Endodermal cell (in vitro differentiated cells): ENCODE data around the gene SCARF1. TPM values are rescaled to one million over a fixed set of nuclear protein-coding genes. Genes with fewer than 3 reads are reported as not detected.

ENCODE experiments used
- DNase-seq: peaks from one replicate; pipeline ENCODE4 v3.0.0-alpha.2; 2017
- H3K27ac ChIP-seq: 2 replicates; pipeline ENCODE4 v1.5.1; 2013; ENCODE audit warnings: mild to moderate bottlenecking, low read depth, low read length, moderate library complexity
- H3K27me3 ChIP-seq: 2 replicates; pipeline ENCODE4 v1.6.1; 2013; ENCODE audit warnings: mild to moderate bottlenecking, low read length, moderate library complexity; ENCODE audit not compliant: insufficient read depth, control insufficient read depth, poor library complexity, severe bottlenecking
- H3K36me3 ChIP-seq: 2 replicates; pipeline ENCODE4 v1.7.0; 2013; ENCODE audit warnings: mild to moderate bottlenecking, low read length, moderate library complexity; ENCODE audit not compliant: control insufficient read depth, insufficient read depth
- H3K4me1 ChIP-seq: one replicate; pipeline ENCODE4 v1.7.0; 2013; ENCODE audit warnings: low read length; ENCODE audit not compliant: control insufficient read depth, insufficient read depth
- H3K4me3 ChIP-seq: 2 replicates; pipeline ENCODE4 v1.5.1; 2013; ENCODE audit warnings: mild to moderate bottlenecking, low read length, moderate library complexity
- H3K9ac ChIP-seq: 2 replicates; pipeline ENCODE4 v1.6.1; 2013; ENCODE audit warnings: mild to moderate bottlenecking, low read length, moderate library complexity; ENCODE audit not compliant: poor library complexity, severe bottlenecking; ENCODE audit errors: extremely low read depth
- H3K9me3 ChIP-seq: 2 replicates; pipeline ENCODE4 v1.6.1; 2013; ENCODE audit warnings: mild to moderate bottlenecking, low read length, moderate library complexity; ENCODE audit not compliant: control insufficient read depth
- H3K27ac Mint-ChIP-seq: 2 replicates; pipeline ENCODE4 v1.8.0; 2020; ENCODE audit warnings: mixed read lengths
- H3K27me3 Mint-ChIP-seq: 2 replicates; pipeline ENCODE4 v1.8.0; 2021; ENCODE audit warnings: mild to moderate bottlenecking, mixed read lengths; ENCODE audit not compliant: insufficient read depth
- H3K36me3 Mint-ChIP-seq: 2 replicates; pipeline ENCODE4 v1.8.0; 2020; ENCODE audit warnings: low read depth, mixed read lengths
- H3K4me1 Mint-ChIP-seq: 2 replicates; pipeline ENCODE4 v1.8.0; 2020; ENCODE audit warnings: mixed read lengths
- H3K4me3 Mint-ChIP-seq: 2 replicates; pipeline ENCODE4 v1.8.0; 2020; ENCODE audit warnings: mild to moderate bottlenecking, moderate library complexity, mixed read lengths
- H3K9me3 Mint-ChIP-seq: 2 replicates; pipeline ENCODE4 v1.8.0; 2020; ENCODE audit warnings: mild to moderate bottlenecking, mixed read lengths
- WGBS, 2 experiments: methylation state at CpG; one replicate each; pipeline versions ENCODE4 v1.1.5 to v1.1.7; 2013; ENCODE audit warnings: missing lambda C conversion rate in 2 of 2, mixed read lengths in 1 of 2; ENCODE audit not compliant: insufficient coverage in 1 of 2, insufficient read length in 1 of 2; 5-methylcytosine and 5-hydroxymethylcytosine counted together
- total RNA-seq, 2 donors: library from RNA; stranded (reverse); fragmentation: NEBNext Ultra II Directional in 1 of 2; extraction: Animal tissue kit (Norgen Biotek cat#: 25700) in 1 of 2; gene quantifications; 2 replicates in 1 of 2; 3 replicates in 1 of 2; pipeline ENCODE4 v1.2.1, GENCODE V29; 2021
- TF ChIP-seq, protein P1 (sequence below): fragments of 200-600 bp; sonication (generic); conservative IDR thresholded peaks from 2 replicates; pipeline ENCODE4 v1.5.0; 2021; ENCODE audit warnings: antibody characterized with exemption, mild to moderate bottlenecking

Gene SCARF1
- total RNA-seq, 2 donors from 2014 or later: 0.75 to 0.89 TPM

DNA sequence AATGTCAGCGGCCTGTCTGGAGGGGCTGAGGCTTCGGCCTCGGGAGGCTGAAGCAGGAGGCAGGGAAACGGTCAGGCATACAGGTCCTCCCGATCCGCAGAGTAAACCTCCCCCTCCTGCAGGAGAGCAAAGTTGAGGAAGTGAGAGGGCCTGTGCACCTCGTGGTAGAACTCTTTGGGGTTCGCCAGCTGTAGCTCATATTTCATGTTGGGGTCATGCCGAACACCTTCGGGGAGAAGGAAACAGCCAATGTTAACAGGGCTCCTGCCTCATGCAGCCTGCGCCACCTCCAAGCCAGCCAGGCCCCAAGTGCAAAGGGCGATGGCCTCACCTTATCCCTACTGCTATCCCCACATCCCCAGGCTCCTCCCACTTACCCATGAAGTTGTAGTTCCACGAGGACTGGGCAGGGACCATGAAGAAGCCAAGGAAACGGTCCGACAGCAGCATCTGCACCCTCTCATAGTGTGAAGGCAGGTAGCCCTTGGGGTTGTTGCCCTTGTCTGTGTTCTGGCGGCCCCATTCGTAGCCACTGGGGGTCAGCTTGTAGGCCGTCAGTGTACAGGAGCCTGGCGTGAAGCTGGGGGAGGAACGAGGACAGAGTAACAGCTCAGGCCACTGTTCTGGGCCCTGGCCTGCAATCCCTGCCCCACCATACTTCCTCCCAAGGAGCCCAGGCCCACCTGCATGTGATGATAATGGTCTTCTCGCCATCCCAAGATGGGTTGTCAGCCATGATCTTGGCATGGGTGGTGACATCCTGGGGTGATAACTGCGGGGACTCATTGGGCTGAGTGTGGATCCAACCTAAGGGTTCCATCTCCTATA lies 5.4 kb upstream of the SCARF1 start:
- H3K9me3 ChIP-seq: no peaks in the 10 kb centered on the region
- no peak overlapping the region for H3K27ac ChIP-seq
- WGBS, 2 experiments: 94 to 95% methylated on average over 14 to 22 of the region's 22 CpGs
- no peaks in the 10 kb centered on the region for H3K27me3 ChIP-seq
- peaks cover 6% of the 10 kb centered on the region for H3K27me3 Mint-ChIP-seq
- peak; percentile 59 for DNase-seq
- H3K4me3 ChIP-seq: no peak overlapping the region
- H3K27ac Mint-ChIP-seq: no peak overlapping the region
- H3K36me3 ChIP-seq: peaks cover 51% of the 10 kb centered on the region
- H3K36me3 Mint-ChIP-seq: peaks cover 46% of the 10 kb centered on the region
- no peak overlapping the region for H3K9ac ChIP-seq
- no peaks in the 10 kb centered on the region for H3K4me1 ChIP-seq
- no peak overlapping the region for H3K4me3 Mint-ChIP-seq
- no peaks in the 10 kb centered on the region for H3K9me3 Mint-ChIP-seq
- peaks cover 5% of the 10 kb centered on the region for H3K4me1 Mint-ChIP-seq
- TF ChIP-seq, protein P1, sequence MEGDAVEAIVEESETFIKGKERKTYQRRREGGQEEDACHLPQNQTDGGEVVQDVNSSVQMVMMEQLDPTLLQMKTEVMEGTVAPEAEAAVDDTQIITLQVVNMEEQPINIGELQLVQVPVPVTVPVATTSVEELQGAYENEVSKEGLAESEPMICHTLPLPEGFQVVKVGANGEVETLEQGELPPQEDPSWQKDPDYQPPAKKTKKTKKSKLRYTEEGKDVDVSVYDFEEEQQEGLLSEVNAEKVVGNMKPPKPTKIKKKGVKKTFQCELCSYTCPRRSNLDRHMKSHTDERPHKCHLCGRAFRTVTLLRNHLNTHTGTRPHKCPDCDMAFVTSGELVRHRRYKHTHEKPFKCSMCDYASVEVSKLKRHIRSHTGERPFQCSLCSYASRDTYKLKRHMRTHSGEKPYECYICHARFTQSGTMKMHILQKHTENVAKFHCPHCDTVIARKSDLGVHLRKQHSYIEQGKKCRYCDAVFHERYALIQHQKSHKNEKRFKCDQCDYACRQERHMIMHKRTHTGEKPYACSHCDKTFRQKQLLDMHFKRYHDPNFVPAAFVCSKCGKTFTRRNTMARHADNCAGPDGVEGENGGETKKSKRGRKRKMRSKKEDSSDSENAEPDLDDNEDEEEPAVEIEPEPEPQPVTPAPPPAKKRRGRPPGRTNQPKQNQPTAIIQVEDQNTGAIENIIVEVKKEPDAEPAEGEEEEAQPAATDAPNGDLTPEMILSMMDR: no peak

DNA sequence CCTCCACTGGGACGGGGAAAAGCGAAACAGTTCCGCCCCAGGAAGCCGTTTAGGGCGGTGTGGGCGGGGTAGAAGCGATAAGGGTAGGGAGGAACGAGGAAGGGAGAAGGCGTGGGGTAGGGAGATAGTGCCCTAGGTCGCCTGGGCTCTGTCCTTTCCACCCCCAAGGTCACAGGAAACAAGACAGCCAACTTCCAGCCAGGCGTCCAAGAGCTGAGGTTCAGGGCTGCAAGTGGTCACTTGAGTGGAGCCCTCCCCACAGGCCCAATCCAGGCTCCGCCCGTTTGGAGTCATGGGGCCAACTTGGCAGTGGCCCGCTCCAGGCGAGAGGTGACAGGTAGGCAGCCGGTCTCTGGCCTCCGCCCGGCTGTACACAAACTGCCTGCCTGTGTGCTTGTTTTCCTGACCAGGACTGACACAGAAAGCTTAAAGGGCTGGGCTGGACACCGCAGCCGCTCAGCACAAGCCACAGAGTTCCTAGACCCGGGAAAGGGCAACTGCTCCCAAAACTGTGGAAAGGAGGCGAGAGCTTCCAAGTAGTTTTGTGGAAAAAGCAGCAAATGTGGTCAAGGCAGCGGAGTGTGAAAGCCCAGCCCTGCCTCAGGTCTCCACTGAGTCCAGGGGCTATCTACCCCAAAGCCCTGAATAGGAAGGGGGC lies 4.4 kb upstream of the SCARF1 start, which contains the start of gene RILP:
RILP (minus strand) TSS at position 23 of the 658 bp plus-strand sequence. CDS start 62 bp downstream, outside the sequence.
- Histone ChIP-seq H3K9me3 (no peaks in the 10 kb centered on the region), H3K36me3 (peaks cover 44% of the 10 kb centered on the region), H3K27me3 (peaks cover 2% of the 10 kb centered on the region), H3K4me1 (no peaks in the 10 kb centered on the region), H3K9ac (no peak within 1 kb of the TSS), H3K4me3 (peak within 1 kb of the TSS; percentile 72), H3K27ac (peak within 1 kb of the TSS; percentile 60)
- no peaks in the 10 kb centered on the region for H3K9me3 Mint-ChIP-seq
- peak; percentile 88 for DNase-seq
- TF ChIP-seq, protein P1: no peak
- peaks cover 15% of the 10 kb centered on the region for H3K27me3 Mint-ChIP-seq
- WGBS, 2 experiments: 46 to 85% methylated on average over 13 to 23 of the region's 23 CpGs
- peak within 1 kb of the TSS; percentile 52 for H3K4me3 Mint-ChIP-seq
- peaks cover 39% of the 10 kb centered on the region for H3K36me3 Mint-ChIP-seq
- H3K27ac Mint-ChIP-seq: peak within 1 kb of the TSS; percentile 74
- H3K4me1 Mint-ChIP-seq: peaks cover 11% of the 10 kb centered on the region

DNA sequence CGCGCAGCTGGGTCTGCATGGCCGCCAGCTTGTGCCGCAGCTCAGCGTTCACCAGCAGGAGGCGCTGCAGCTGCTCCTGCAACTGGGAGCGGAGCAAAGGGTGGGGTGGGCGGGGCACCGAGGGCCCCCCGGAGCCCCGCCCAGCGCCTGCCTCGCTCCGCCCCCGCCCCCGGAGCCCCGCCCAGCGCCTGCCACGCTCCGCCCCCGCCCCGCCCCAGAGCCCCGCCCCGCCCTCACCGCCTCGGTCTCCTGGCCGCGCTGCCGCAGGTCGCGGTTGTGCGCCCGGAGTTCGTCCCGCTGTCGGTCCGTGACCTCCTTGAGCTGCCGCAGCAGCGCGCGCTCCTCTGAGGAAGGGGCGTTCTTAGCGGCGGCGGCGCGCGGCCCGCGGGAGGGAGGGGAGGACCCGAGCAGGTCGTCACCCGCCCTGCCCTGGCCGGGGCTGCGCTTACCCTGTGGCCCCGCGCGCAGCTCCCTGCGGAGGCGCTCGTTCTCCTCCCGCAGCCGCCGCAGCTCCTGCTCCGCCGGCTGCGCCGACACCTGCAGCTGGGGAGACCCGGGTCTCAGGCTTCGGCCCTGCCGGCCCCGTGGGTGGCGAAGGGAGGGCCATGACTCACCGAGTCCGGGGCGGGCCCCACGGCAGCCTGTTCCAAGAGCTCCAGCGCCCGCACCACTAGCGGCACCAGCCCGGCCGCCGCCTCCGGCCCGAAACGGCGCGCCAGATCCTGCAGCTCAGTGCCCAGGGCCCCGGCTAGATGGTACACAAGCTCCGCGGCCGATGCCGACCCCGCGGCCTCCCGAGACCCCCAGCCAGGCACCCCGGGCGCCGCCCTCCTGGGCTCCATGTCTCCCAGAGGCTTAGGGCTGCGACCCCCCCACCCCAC lies 3.7 kb upstream of the SCARF1 start:
- H3K27me3 Mint-ChIP-seq: peaks cover 22% of the 10 kb centered on the region
- H3K9me3 Mint-ChIP-seq: no peaks in the 10 kb centered on the region
- Histone ChIP-seq H3K4me3 (peak overlapping the region; percentile 72), H3K9ac (no peak overlapping the region), H3K4me1 (no peaks in the 10 kb centered on the region), H3K36me3 (peaks cover 37% of the 10 kb centered on the region), H3K9me3 (no peaks in the 10 kb centered on the region), H3K27me3 (peaks cover 10% of the 10 kb centered on the region), H3K27ac (peak overlapping the region; percentile 60)
- H3K4me1 Mint-ChIP-seq: peaks cover 15% of the 10 kb centered on the region
- peak; percentile 99 for DNase-seq
- TF ChIP-seq, protein P1: peak; percentile 80
- peaks cover 35% of the 10 kb centered on the region for H3K36me3 Mint-ChIP-seq
- WGBS, 2 experiments: 1 to 2% methylated on average over 10 to 100 of the region's 100 CpGs
- no peak overlapping the region for H3K27ac Mint-ChIP-seq
- H3K4me3 Mint-ChIP-seq: peak overlapping the region; percentile 52
